Lower leg skin (tissue), 4 donors: ENCODE measurements around the gene TSPY4. TPM values are rescaled to one million over a fixed set of nuclear protein-coding genes. Genes with fewer than 3 reads are reported as not detected.
"Not testable (repeated sequence)": the region's sequence is repeated elsewhere in the genome, so short reads cannot be mapped to it uniquely, and the experiment has no call there.

Experiments used
- DNase-seq, 2 donors: peaks; one replicate each; pipeline ENCODE4 v3.0.0-alpha.2; 2019; ENCODE audit warnings: low spot score in 2 of 2
- H3K4me3 ChIP-seq: fragments of 200-600 bp; sonication (generic); 2 replicates; pipeline ENCODE4 v1.5.1; 2017; ENCODE audit warnings: mild to moderate bottlenecking, low read depth; ENCODE audit not compliant: poor library complexity, severe bottlenecking
- CTCF ChIP-seq, 3 donors: fragments of 450-650 bp; IDR thresholded peaks; one replicate each; pipeline ENCODE4 v1.5.1; 2016; ENCODE audit warnings: antibody characterized with exemption in 3 of 3, mild to moderate bottlenecking in 3 of 3, moderate library complexity in 2 of 3
- POLR2A ChIP-seq, 2 donors: fragments of 450-650 bp; IDR thresholded peaks; one replicate each; pipeline ENCODE4 v1.6.1; 2016 to 2017; ENCODE audit warnings: antibody characterized with exemption in 2 of 2, mild to moderate bottlenecking in 1 of 2, moderate library complexity in 1 of 2
- WGBS, 2 donors: methylation state at CpG; one replicate each; pipeline ENCODE4 v1.1.5; 2018; 5-methylcytosine and 5-hydroxymethylcytosine counted together
- intact Hi-C: fragments of 100-400 bp; cut with DNase I; formaldehyde crosslinking; loops from one replicate; pipeline ENCODE4 v1.15.0; 2023; ENCODE audit warnings: low total_unique reads
- total RNA-seq, 4 donors: library from RNA; depleted of rRNA; stranded (reverse); fragments of >200 nt; gene quantifications; one replicate each; pipeline ENCODE4 v1.1.0, GENCODE V29; 2016

The TSPY4 gene
- not detected for total RNA-seq

GRCh38 chrY:9337164-9337563, at the start of gene TSPY4:
TSPY4 (plus strand) TSS chrY:9337464; CDS start chrY:9337510, 46 bp downstream.
- DNase-seq, H3K4me3 ChIP-seq, intact Hi-C loops: not testable (repeated sequence)
- 100% methylated on average over 5 of the region's 26 CpGs; no CpG with 5 or more reads in 1 of the 2 donors for WGBS, 2 donors

- intact Hi-C loops = no loop called here
- no peak for TF ChIP-seq POLR2A (IDR thresholded peaks at IDR 0.05)
- no peak for TF ChIP-seq CTCF (IDR thresholded peaks at IDR 0.05)
- no peak for DNase-seq
- H3K4me3 ChIP-seq = no peak overlapping the region
- WGBS, 2 donors = 68% methylated on average over 7 of the region's 7 CpGs; no CpG with 5 or more reads in 1 of the 2 donors
Observed at GRCh38 chrY:9320996-9321395, 16.3 kb upstream of the TSPY4 start.

GRCh38 chrY:9357497-9357896, 20.2 kb downstream of the TSPY4 start, which contains the start of gene TSPY8:
TSPY8 (plus strand) TSS chrY:9357797; CDS start chrY:9357843, 46 bp downstream.
- H3K4me3 ChIP-seq, DNase-seq, intact Hi-C loops: not testable (repeated sequence)
- WGBS, 2 donors = no CpG with 5 or more reads among the region's 25 CpGs

Other genes with a start within 250 kb of the TSPY4 start
- not detected for gene TSPY8, start 20.3 kb downstream of the TSPY4 start, total RNA-seq
- not detected for gene TSPY3, start 61.0 kb downstream of the TSPY4 start, total RNA-seq
- not detected for gene TSPY1, start 129.5 kb downstream of the TSPY4 start, total RNA-seq
- not detected for gene TSPY9, start 149.8 kb downstream of the TSPY4 start, total RNA-seq
- not detected for gene TSPY10, start 190.4 kb downstream of the TSPY4 start, total RNA-seq